HepG2 (cell line): ENCODE measurements around the gene WSCD2. TPM values are rescaled to one million over a fixed set of nuclear protein-coding genes. Genes with fewer than 3 reads are reported as not detected.

Experiments
- ATAC-seq: fragments of 200-7000 bp; cut with Tn5 transposase; 3 replicates; pipeline ENCODE4 v1.9.1; 2020; ENCODE audit warnings: mild to moderate bottlenecking, moderate library complexity
- BruUV-seq: library from RNA; stranded (reverse); fragments of 400-500 nt; replicated peaks from 2 replicates; lab custom pipeline; 2021; lab: Mats Ljungman, UMichigan
- CTCF ChIA-PET: fragments of 300-600 bp; formaldehyde crosslinking; extraction: SDS; loops from one replicate; lab custom pipeline; 2021; ENCODE audit warnings: low total read pairs, inconsistent platforms, low intra/inter-chr PET ratio; lab: Yijun Ruan, JAX
- POLR2A ChIA-PET: fragments of 350-600 bp; sonication (Branson Sonifier 250); formaldehyde crosslinking; loops from one replicate; lab custom pipeline; 2020; ENCODE audit warnings: antibody characterized with exemption, inconsistent platforms; lab: Yijun Ruan, JAX
- DNase-seq: peaks from one replicate; pipeline ENCODE4 v3.0.0-alpha.2; 2015; ENCODE audit warnings: low spot score
- FAIRE-seq: peaks from 3 replicates; lab custom pipeline; 2011; peaks lifted over from hg19 to GRCh38; lab: Jason Lieb, UNC
- H2AFZ ChIP-seq: one replicate; pipeline ENCODE4 v1.6.1; 2011; ENCODE audit warnings: low read length, inconsistent platforms
- H3K27ac ChIP-seq: fragments of 300-600 bp; 3 replicates; pipeline ENCODE4 v1.8.0; 2011; ENCODE audit warnings: mixed run types, mild to moderate bottlenecking, mixed read lengths, low read length, inconsistent platforms; ENCODE audit not compliant: insufficient read depth; ENCODE audit errors: extremely low read length
- H3K27me3 ChIP-seq, 2 experiments: fragments of 200-600 bp in 1 of 2; 2 replicates in 1 of 2; 3 replicates in 1 of 2; pipeline versions ENCODE4 v1.6.0 to v1.8.0; 2011; ENCODE audit warnings: low read length in 2 of 2, mild to moderate bottlenecking in 2 of 2, moderate library complexity in 2 of 2, inconsistent platforms in 1 of 2; ENCODE audit not compliant: insufficient read depth in 2 of 2, control insufficient read depth in 1 of 2
- H3K36me3 ChIP-seq, 2 experiments: fragments of 200-600 bp in 1 of 2; replicated peaks in 1 of 2; 2 replicates in 1 of 2; 3 replicates in 1 of 2; pipeline versions ENCODE4 v1.5.1 to v1.8.0; 2011; ENCODE audit warnings: low read length in 2 of 2, inconsistent platforms in 1 of 2; ENCODE audit not compliant: insufficient read depth in 2 of 2, control insufficient read depth in 1 of 2
- H3K4me1 ChIP-seq: 2 replicates; pipeline ENCODE4 v1.5.1; 2012; ENCODE audit warnings: low read length, inconsistent platforms; ENCODE audit not compliant: insufficient read depth
- H3K4me2 ChIP-seq: 2 replicates; pipeline ENCODE4 v1.6.0; 2011; ENCODE audit warnings: low read depth, low read length, inconsistent platforms
- H3K4me3 ChIP-seq, 3 experiments: fragments of 200-600 bp in 1 of 3; sonication (generic), shearing (Covaris generic) in 1 of 3; replicated peaks in 1 of 3; 2 replicates each; pipeline ENCODE4 v1.5.1; 2011 to 2016; ENCODE audit warnings: low read length in 3 of 3, inconsistent platforms in 2 of 3, low read depth in 2 of 3, mild to moderate bottlenecking in 2 of 3, control low read depth in 1 of 3, mixed read lengths in 1 of 3; ENCODE audit not compliant: insufficient read depth in 1 of 3
- H3K79me2 ChIP-seq: one replicate; pipeline ENCODE4 v1.6.1; 2011; ENCODE audit warnings: low read length, inconsistent platforms; ENCODE audit not compliant: insufficient read depth
- H3K9ac ChIP-seq: 2 replicates; pipeline ENCODE4 v1.6.0; 2011; ENCODE audit warnings: mild to moderate bottlenecking, low read depth, low read length, inconsistent platforms; ENCODE audit not compliant: insufficient read depth
- H3K9me3 ChIP-seq: 2 replicates; pipeline ENCODE4 v1.5.1; 2012; ENCODE audit warnings: mild to moderate bottlenecking, low read length
- H4K20me1 ChIP-seq: 2 replicates; pipeline ENCODE4 v1.6.0; 2011; ENCODE audit warnings: inconsistent platforms, mild to moderate bottlenecking, low read length, moderate library complexity; ENCODE audit not compliant: insufficient read depth
- CENPT ChIP-seq: sonication (generic); formaldehyde crosslinking; IDR thresholded peaks from 2 replicates; pipeline ENCODE4 v1.8.0; 2022; ENCODE audit warnings: low read depth, mild to moderate bottlenecking, moderate library complexity, missing genetic modification reagents
- REL ChIP-seq: sonication (generic); formaldehyde crosslinking; conservative IDR thresholded peaks from 2 replicates; pipeline ENCODE4 v1.8.0; 2022; ENCODE audit warnings: mild to moderate bottlenecking, missing genetic modification reagents, moderate library complexity
- SSRP1 ChIP-seq: IDR thresholded peaks from 2 replicates; pipeline ENCODE4 v1.6.1; 2016; ENCODE audit warnings: control low read depth
- WGBS: methylation state at CpG from one replicate; pipeline ENCODE4 v1.1.6; 2017; ENCODE audit warnings: low lambda C conversion rate; 5-methylcytosine and 5-hydroxymethylcytosine counted together
- in situ Hi-C: cut with HindIII; loops from 2 replicates; pipeline ENCODE4 v1.10.0; 2017; ENCODE audit warnings: low pct_unique_long_range_greater_than_20kb; ENCODE audit not compliant: extremely low pct_ligation_motif_present
- intact Hi-C: fragments of 100-400 bp; cut with micrococcal nuclease; formaldehyde crosslinking; loops from one replicate; pipeline ENCODE4 v1.10.0; 2022; ENCODE audit not compliant: unreplicated experiment
- polyA plus RNA-seq, 8 experiments: library from polyadenylated mRNA; depleted of rRNA in 3 of 8; stranded (reverse) in 7 of 8; unstranded in 1 of 8; fragments of >200 nt; fragmentation: Illumina TruSeq in 4 of 8; extraction: Trizol in 4 of 8; gene quantifications; 2 replicates each; pipeline versions ENCODE4 v1.2.1 to v1.2.3, GENCODE V29; 2011 to 2016; ENCODE audit warnings: low read depth in 4 of 8, missing spikeins in 1 of 8, mixed read lengths in 1 of 8; ENCODE audit not compliant: insufficient read depth in 1 of 8
- total RNA-seq, 5 experiments: library from RNA; depleted of rRNA; stranded (reverse); fragments of >200 nt; fragmentation: Illumina TruSeq; extraction: Trizol; gene quantifications; 2 replicates each; pipeline ENCODE4 v1.2.3, GENCODE V29; 2016; ENCODE audit warnings: low read depth in 1 of 5
- TF ChIP-seq, protein P1 (sequence below): sonication (generic); formaldehyde crosslinking; IDR thresholded peaks from 2 replicates; pipeline ENCODE4 v1.4.0; 2020; ENCODE audit warnings: missing genetic modification reagents, borderline replicate concordance
- TF ChIP-seq, protein P2 (sequence below): sonication (generic); formaldehyde crosslinking; IDR thresholded peaks from 2 replicates; pipeline ENCODE4 v1.5.0; 2020; ENCODE audit warnings: missing genetic modification reagents

Gene WSCD2
- total and polyA plus RNA-seq, 2 of the 13 experiments (the other 11 are each of a cell fraction or from before 2014, with no cell fraction given) = not detected

DNA sequence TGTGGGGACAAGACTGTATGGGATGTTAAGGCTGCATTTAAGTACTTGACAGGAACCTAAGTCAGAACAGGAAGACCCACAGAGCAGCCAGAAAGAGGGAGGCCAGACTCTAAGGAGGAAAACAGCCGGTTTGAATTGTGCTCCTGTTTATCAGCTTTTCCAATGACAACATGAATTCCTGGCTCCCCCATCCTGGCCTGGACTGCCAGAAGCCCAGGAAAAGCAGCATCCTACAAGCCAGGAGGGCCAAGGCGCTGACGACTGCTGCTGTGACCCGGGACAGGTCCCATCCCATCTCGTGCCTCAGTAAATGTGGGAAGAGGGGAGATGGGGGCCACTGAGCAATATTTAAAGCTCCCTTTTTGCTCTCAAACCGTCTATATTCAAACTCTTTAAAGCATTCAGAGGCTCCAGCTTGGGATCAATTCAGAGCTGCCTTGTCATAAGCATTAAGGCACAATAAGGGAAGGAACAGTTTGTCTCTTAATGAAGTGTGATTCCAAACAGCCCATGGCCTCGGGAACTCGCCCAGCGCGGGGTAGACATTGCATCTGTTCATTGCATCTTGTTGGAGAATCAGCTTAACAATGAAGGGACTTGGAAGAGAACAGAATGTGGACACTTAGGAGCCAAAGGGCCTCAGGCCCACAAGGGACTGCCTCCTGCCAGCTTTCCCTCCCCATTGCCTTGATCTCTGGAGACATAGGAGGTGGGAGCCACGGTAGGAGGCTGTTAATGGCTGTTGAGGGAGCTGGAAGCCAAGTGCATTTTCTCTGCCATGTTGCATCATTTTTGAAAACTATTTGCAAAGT lies 160.5 kb downstream of the WSCD2 start (continued):
- TF ChIP-seq, protein P1, sequence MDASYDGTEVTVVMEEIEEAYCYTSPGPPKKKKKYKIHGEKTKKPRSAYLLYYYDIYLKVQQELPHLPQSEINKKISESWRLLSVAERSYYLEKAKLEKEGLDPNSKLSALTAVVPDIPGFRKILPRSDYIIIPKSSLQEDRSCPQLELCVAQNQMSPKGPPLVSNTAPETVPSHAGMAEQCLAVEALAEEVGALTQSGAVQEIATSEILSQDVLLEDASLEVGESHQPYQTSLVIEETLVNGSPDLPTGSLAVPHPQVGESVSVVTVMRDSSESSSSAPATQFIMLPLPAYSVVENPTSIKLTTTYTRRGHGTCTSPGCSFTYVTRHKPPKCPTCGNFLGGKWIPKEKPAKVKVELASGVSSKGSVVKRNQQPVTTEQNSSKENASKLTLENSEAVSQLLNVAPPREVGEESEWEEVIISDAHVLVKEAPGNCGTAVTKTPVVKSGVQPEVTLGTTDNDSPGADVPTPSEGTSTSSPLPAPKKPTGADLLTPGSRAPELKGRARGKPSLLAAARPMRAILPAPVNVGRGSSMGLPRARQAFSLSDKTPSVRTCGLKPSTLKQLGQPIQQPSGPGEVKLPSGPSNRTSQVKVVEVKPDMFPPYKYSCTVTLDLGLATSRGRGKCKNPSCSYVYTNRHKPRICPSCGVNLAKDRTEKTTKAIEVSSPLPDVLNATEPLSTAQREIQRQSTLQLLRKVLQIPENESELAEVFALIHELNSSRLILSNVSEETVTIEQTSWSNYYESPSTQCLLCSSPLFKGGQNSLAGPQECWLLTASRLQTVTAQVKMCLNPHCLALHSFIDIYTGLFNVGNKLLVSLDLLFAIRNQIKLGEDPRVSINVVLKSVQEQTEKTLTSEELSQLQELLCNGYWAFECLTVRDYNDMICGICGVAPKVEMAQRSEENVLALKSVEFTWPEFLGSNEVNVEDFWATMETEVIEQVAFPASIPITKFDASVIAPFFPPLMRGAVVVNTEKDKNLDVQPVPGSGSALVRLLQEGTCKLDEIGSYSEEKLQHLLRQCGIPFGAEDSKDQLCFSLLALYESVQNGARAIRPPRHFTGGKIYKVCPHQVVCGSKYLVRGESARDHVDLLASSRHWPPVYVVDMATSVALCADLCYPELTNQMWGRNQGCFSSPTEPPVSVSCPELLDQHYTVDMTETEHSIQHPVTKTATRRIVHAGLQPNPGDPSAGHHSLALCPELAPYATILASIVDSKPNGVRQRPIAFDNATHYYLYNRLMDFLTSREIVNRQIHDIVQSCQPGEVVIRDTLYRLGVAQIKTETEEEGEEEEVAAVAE (CRISPR knock-in tag) = no peak
- no peak for TF ChIP-seq SSRP1 (CRISPR knock-in tag)

DNA sequence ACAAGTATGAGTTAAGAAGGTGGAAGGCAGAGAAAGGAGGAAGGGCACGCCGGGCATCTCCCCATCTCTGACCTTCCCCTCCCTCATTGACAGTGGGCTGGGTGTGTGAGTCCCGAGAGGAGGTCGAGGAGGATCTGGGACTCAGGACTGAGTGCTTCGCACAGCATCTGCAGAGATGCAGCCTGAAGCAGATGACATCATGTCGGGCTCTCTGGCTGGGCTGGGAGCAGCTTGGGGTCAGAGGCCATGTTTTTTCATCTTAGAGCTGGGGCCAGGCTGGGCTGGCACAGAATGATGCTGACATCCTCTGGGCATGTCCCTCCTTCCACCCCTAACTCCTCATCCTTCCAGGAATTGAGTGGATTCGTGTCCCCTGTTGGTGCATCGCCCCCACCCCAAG lies 166.6 kb downstream of the WSCD2 start:
- ChIA-PET CTCF (no interaction called here), POLR2A (no interaction called here)
- intact Hi-C loops (no loop called here), in situ Hi-C loops (loop anchor here (5.0 kb wide), 1 partner anchor 162 kb away; no protein-coding TSS in a partner anchor)
- no TSS peak for BruUV-seq
- Histone ChIP-seq H3K27ac (no peak overlapping the region), H3K36me3 (no peaks in the 10 kb centered on the region), H3K79me2 (no peaks in the 10 kb centered on the region), H3K9me3 (no peaks in the 10 kb centered on the region), H3K9ac (no peak overlapping the region), H3K4me1 (no peaks in the 10 kb centered on the region), H3K4me3 (no peak overlapping the region), H4K20me1 (no peaks in the 10 kb centered on the region), H2AFZ (no peak overlapping the region), H3K27me3 (peaks cover 1 to 7% of the 10 kb centered on the region in 2 experiments; a peak in 2 of 5 replicates), H3K4me2 (no peak overlapping the region)
- ATAC-seq = no peak
- TF ChIP-seq REL (CRISPR knock-in tag) (no peak), CENPT (CRISPR knock-in tag) (no peak)
- TF ChIP-seq, protein P2, sequence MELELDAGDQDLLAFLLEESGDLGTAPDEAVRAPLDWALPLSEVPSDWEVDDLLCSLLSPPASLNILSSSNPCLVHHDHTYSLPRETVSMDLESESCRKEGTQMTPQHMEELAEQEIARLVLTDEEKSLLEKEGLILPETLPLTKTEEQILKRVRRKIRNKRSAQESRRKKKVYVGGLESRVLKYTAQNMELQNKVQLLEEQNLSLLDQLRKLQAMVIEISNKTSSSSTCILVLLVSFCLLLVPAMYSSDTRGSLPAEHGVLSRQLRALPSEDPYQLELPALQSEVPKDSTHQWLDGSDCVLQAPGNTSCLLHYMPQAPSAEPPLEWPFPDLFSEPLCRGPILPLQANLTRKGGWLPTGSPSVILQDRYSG (CRISPR knock-in tag) = no peak
- WGBS = 0% methylated on average over 6 of the region's 8 CpGs
- FAIRE-seq = no peak
- DNase-seq = no peak
